Measurements from ENCODE around the gene PRKCA.

DNA sequence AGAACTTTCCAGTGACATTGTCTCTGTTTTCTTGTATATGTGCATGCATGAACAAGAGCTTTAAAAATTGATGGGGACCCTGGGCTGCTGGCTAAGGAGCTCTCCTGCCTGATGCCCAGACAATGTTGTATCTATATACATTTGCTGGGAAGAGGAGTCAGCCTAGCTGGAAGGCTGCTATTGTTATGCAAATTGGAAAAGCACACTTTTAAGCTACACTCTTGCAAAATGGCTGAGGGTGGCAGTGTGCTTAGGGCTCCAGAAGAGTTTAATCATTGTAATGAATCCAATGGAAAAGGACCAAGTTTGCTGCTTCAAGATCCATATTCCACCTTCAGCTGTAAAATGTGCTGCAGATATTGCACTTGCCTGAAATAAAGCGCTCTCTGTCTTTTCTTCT is 171.8 kb downstream of the PRKCA start:
- TF ChIP-seq EZH2 (conservative IDR thresholded peaks at IDR 0.05; ENCODE audit: low read depth, low read length) (no peak), ZNF564 (CRISPR knock-in tag; IDR thresholded peaks at IDR 0.05) (no peak), ZNF782 (CRISPR knock-in tag; IDR thresholded peaks at IDR 0.05; ENCODE audit: borderline replicate concordance) (no peak), POLR2A (IDR thresholded peaks at IDR 0.05; ENCODE audit: insufficient read depth in 1 of 2, low read depth in 2 of 2, low read length in 2 of 2) (no peak), RELA (CRISPR knock-in tag; IDR thresholded peaks at IDR 0.05) (no peak), HNRNPH1 (optimal IDR thresholded peaks at IDR 0.05; ENCODE audit: low read depth, low read length) (no peak), CTCF (CRISPR knock-in tag; IDR thresholded peaks at IDR 0.05) (no peak)

Measured in HepG2 (cell line).